A673 (cell line): ENCODE data around the gene MOXD1.

Experiments
- EZH2 ChIP-seq: fragments of 200-600 bp; sonication (generic); IDR thresholded peaks from 2 replicates; pipeline ENCODE4 v1.6.1; 2017; ENCODE audit warnings: borderline replicate concordance, low read depth, mild to moderate bottlenecking, mixed read lengths, antibody characterized with exemption, low read length; ENCODE audit not compliant: poor library complexity, severe bottlenecking
- TF ChIP-seq, protein P1 (sequence below): fragments of 300-800, 200-600 bp; sonication (generic); conservative IDR thresholded peaks from 2 replicates; pipeline ENCODE4 v1.5.1; 2017; ENCODE audit warnings: low read depth, mild to moderate bottlenecking, antibody characterized with exemption, low read length, moderate library complexity, mixed read lengths

- TF ChIP-seq, protein P1, sequence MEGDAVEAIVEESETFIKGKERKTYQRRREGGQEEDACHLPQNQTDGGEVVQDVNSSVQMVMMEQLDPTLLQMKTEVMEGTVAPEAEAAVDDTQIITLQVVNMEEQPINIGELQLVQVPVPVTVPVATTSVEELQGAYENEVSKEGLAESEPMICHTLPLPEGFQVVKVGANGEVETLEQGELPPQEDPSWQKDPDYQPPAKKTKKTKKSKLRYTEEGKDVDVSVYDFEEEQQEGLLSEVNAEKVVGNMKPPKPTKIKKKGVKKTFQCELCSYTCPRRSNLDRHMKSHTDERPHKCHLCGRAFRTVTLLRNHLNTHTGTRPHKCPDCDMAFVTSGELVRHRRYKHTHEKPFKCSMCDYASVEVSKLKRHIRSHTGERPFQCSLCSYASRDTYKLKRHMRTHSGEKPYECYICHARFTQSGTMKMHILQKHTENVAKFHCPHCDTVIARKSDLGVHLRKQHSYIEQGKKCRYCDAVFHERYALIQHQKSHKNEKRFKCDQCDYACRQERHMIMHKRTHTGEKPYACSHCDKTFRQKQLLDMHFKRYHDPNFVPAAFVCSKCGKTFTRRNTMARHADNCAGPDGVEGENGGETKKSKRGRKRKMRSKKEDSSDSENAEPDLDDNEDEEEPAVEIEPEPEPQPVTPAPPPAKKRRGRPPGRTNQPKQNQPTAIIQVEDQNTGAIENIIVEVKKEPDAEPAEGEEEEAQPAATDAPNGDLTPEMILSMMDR, result no peak
- no peak for TF ChIP-seq EZH2
Observed at GRCh38 chr6:132252113-132252512, 149.2 kb downstream of the MOXD1 start.
